Measurements from ENCODE around the gene GABRD.

The GABRD gene

DNA sequence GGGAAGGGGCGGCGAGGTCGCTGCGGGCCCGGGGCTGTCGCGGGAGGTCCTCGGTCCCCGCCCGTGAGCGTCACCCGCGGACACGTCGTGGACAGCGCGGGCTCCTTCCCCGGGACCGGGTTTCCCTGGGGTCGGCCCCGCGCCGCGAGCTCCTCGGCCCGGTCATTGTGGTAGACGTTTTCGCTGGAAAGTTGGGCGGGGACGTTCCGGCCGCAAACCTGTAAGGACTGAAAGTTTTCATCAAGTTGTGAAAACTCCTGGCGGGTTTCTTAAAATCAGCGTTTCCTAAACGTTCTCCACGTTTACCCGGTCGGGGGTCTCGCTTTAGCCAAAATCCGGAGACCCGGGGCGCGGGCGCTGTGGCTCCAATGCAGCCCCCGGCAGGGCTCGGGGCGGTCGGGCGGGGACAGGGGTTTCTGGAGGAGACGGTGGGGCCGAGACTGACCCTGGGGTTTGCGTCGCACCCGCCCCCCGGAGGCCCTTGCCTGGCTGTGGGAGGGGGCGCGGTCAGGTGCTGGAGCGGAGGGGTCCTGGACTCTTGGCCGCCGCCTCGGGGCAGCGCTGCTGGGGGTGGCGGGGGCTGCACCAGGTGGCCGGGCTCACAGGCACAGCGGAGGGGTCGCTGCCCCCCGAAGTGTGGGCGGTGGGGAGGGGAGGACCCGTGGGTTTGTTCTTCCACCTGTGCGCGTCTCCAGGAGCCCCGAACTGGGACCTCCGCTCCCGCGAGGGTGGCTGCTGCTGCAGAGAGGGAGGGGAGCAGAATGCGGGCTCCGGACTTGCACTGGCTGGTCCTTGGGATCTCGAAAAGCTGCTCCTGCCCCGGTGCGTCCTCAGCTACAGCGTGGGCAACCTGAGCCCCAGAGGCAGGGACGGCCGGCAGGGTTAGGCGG is 31.9 kb downstream of the GABRD start:
- no peak overlapping the region for H3K4me3 ChIP-seq (ENCODE audit: control insufficient read depth, low read depth, low read length)
- TF ChIP-seq, protein P1, sequence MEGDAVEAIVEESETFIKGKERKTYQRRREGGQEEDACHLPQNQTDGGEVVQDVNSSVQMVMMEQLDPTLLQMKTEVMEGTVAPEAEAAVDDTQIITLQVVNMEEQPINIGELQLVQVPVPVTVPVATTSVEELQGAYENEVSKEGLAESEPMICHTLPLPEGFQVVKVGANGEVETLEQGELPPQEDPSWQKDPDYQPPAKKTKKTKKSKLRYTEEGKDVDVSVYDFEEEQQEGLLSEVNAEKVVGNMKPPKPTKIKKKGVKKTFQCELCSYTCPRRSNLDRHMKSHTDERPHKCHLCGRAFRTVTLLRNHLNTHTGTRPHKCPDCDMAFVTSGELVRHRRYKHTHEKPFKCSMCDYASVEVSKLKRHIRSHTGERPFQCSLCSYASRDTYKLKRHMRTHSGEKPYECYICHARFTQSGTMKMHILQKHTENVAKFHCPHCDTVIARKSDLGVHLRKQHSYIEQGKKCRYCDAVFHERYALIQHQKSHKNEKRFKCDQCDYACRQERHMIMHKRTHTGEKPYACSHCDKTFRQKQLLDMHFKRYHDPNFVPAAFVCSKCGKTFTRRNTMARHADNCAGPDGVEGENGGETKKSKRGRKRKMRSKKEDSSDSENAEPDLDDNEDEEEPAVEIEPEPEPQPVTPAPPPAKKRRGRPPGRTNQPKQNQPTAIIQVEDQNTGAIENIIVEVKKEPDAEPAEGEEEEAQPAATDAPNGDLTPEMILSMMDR (IDR thresholded peaks at IDR 0.05; ENCODE audit: control insufficient read depth, insufficient read depth, low read depth, low read length, missing control alignments): no peak
- DNase-seq (ENCODE audit: low read depth): no peak

DNA sequence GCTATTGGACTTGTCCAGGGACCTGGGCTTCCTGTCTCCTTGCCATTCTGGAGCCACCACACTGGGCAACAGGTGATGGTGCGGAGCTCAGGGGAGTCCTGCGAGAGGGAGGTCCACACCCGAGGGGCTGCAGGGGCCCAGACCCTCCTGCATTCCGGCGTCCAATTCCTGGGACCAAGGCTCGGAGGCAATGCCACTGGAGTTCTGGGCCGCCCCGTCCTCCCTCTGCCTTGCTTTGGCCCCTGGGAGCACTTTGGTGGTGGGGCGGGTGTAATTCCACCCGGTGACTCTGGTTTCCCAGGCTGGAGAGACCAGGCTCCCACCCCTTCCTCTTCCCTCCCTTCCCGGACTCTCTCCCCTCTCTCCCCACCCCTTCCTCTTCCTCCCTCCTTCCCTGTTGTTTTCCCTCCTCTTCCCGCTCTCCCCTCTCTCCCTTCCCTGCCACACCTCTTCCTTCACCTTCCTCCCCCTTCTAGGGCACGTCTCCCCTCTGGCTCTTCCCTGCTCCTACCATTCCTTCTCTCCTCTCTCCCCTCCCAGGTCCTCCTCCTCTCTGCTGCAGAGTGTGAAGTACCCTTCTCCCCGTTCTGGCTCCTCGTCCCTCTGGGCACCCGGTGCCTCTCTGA is 33.0 kb downstream of the GABRD start:
- no peak overlapping the region for H3K4me3 ChIP-seq (ENCODE audit: control insufficient read depth, low read depth, low read length)
- TF ChIP-seq, protein P1 (IDR thresholded peaks at IDR 0.05; ENCODE audit: control insufficient read depth, insufficient read depth, low read depth, low read length, missing control alignments): no peak
- DNase-seq (ENCODE audit: low read depth): no peak

DNA sequence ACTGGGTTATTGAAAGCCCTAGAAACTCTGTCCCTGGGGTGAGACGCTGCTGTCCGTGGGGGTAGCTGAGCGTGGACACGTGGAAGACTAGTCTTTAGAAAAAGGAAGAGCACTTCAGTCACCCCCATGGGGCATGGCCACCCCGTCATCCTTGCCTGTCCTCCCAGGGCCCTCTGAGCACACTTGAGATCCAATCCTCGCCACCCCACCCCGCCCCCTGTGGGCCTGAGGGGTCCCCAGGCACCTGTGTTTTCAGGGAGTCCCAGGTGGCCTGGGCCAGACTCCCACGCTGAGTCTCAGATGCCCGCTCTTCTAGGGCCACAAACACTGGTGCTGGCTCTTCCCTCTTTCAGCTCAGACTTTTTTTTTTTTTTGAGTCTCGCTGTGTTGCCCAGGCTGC is 33.6 kb downstream of the GABRD start:
- no peak overlapping the region for H3K4me3 ChIP-seq (ENCODE audit: control insufficient read depth, low read depth, low read length)
- no peak for DNase-seq (ENCODE audit: low read depth)
- TF ChIP-seq, protein P1 (IDR thresholded peaks at IDR 0.05; ENCODE audit: control insufficient read depth, insufficient read depth, low read depth, low read length, missing control alignments): no peak

DNA sequence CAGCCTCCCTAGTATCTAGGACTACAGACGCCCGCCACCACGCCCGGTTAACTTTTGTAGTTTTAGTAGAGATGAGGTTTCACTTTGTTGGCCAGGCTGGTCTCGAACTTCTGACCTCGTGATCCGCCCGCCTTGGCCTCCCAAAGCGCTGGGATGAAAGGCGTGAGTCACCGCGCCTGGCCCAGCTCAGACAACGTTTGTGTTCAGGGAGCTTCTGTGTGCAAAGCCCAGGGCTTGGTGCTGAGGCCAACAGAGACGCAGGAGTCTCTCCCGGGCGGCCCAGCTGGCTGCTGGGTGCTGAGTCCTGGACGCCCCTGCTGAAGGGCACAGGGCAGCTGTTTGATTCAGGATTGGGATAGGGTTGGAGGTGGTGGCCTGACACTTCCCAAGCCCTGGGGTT is 34.1 kb downstream of the GABRD start:
- TF ChIP-seq, protein P1 (IDR thresholded peaks at IDR 0.05; ENCODE audit: control insufficient read depth, insufficient read depth, low read depth, low read length, missing control alignments): no peak
- H3K4me3 ChIP-seq (ENCODE audit: control insufficient read depth, low read depth, low read length): no peak overlapping the region
- DNase-seq (ENCODE audit: low read depth): no peak

DNA sequence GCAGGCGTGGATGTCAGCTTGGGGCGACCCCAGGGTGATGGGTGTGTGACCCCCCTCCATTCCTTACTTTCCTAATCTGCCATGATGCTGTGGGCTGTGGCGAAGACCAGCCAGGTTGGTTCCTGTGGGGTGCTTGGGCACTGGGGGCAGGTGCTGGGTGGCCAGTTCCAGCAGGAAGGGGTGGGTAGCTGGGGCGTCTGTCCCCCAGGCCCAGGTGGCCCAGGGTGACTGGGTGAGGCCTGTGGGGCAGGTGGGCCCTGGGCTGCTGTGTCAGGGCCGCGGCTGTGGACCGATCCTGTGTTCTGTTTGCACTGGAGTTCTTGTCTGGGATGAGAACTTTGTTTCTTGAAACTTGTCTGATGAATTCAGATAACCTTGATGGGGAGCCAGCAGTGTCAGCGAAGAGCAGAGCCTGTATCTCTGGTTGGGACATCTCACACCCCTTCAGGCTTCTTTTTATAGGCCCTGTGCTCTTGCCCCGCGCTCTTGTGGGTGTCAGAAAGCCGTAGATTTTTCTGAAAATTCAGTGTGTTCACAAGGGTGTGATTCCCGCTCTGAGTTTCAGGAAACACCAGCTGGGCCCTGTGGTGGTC is 34.7 kb downstream of the GABRD start:
- no peak for DNase-seq (ENCODE audit: low read depth)
- no peak overlapping the region for H3K4me3 ChIP-seq (ENCODE audit: control insufficient read depth, low read depth, low read length)

DNA sequence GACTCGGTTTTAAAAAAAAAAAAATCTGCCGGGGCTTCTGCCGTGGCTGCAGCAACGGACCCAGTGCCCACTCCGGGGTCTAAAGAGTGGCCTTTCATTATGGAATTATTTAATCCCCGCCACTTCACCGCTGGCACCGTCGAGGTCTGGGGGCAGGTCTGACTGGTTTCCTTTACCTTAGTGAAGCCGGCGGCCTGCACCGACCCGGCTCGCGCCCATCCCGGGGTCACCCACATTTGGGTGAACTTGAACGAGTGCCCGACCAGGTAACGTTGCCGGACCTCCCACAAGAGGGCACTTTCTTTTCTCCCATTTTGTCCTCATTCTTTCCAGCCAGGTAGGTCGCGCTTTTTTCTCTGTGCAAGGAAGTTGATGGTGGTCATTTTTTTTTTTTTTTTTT is 35.4 kb downstream of the GABRD start:
- TF ChIP-seq, protein P1 (IDR thresholded peaks at IDR 0.05; ENCODE audit: control insufficient read depth, insufficient read depth, low read depth, low read length, missing control alignments): no peak
- no peak for DNase-seq (ENCODE audit: low read depth)
- H3K4me3 ChIP-seq (ENCODE audit: control insufficient read depth, low read depth, low read length): no peak overlapping the region

More for the DNA sequence above, 34.7 kb downstream of the GABRD start:
- TF ChIP-seq, protein P1 (IDR thresholded peaks at IDR 0.05; ENCODE audit: control insufficient read depth, insufficient read depth, low read depth, low read length, missing control alignments): no peak

Measured in AG09309 (cell line).